Measurements from ENCODE around the gene MED6.

- TF ChIP-seq EZH2phosphoT487 (IDR thresholded peaks at IDR 0.05; ENCODE audit: low read length) (no peak), CTCF (IDR thresholded peaks at IDR 0.05; ENCODE audit: low read length) (no peak), EZH2 (optimal IDR thresholded peaks at IDR 0.05; ENCODE audit: low read depth, low read length) (no peak)
These were observed 31.5 kb upstream of the MED6 start for GRCh38 chr14:70631948-70632347.

Data from MM.1S (cell line).